Fibroblast of lung (primary cell): ENCODE data around the gene AKNAD1. TPM values are rescaled to one million over a fixed set of nuclear protein-coding genes. Genes with fewer than 3 reads are reported as not detected.

Experiments used
- DNase-seq, 2 donors: peaks; one replicate each; pipeline versions ENCODE4 v3.0.0 to v3.0.0-alpha.2; 2010; ENCODE audit warnings: low read depth in 2 of 2
- H2AFZ ChIP-seq: 2 replicates; pipeline ENCODE4 v1.5.1; 2012; ENCODE audit warnings: low read length, control low read depth, inconsistent platforms
- H3K27ac ChIP-seq: 2 replicates; pipeline ENCODE4 v1.5.1; 2011; ENCODE audit warnings: low read length, control low read depth; ENCODE audit not compliant: insufficient read depth
- H3K27me3 ChIP-seq: 2 replicates; pipeline ENCODE4 v1.5.1; 2011; ENCODE audit warnings: mild to moderate bottlenecking, low read length; ENCODE audit not compliant: control insufficient read depth, insufficient read depth
- H3K36me3 ChIP-seq: 2 replicates; pipeline ENCODE4 v1.5.1; 2011; ENCODE audit warnings: low read length; ENCODE audit not compliant: control insufficient read depth, insufficient read depth
- H3K4me1 ChIP-seq: 2 replicates; pipeline ENCODE4 v1.5.1; 2011; ENCODE audit warnings: low read length; ENCODE audit not compliant: control insufficient read depth, insufficient read depth; ENCODE audit errors: extremely low read depth
- H3K4me2 ChIP-seq: 2 replicates; pipeline ENCODE4 v1.5.1; 2011; ENCODE audit warnings: low read length, control low read depth; ENCODE audit not compliant: insufficient read depth; ENCODE audit errors: extremely low read depth
- H3K4me3 ChIP-seq, 4 experiments: fragments of 200-600 bp in 1 of 4; sonication (generic) in 1 of 4; replicated peaks in 1 of 4; 2 replicates each; pipeline ENCODE4 v1.5.1; 2011 to 2016; ENCODE audit warnings: low read length in 4 of 4, low read depth in 3 of 4, mild to moderate bottlenecking in 3 of 4, control low read depth in 2 of 4, inconsistent platforms in 1 of 4, mixed read lengths in 1 of 4; ENCODE audit not compliant: insufficient read depth in 1 of 4; ENCODE audit errors: control extremely low read depth in 1 of 4
- H3K79me2 ChIP-seq: 2 replicates; pipeline ENCODE4 v1.5.1; 2012; ENCODE audit warnings: mild to moderate bottlenecking, low read length, inconsistent platforms; ENCODE audit not compliant: control insufficient read depth, insufficient read depth
- H3K9ac ChIP-seq: 2 replicates; pipeline ENCODE4 v1.5.1; 2011; ENCODE audit warnings: mild to moderate bottlenecking, low read length, control low read depth; ENCODE audit not compliant: insufficient read depth
- H3K9me3 ChIP-seq: 2 replicates; pipeline ENCODE4 v1.5.1; 2012; ENCODE audit warnings: low read depth, low read length; ENCODE audit not compliant: control insufficient read depth, insufficient read depth
- H4K20me1 ChIP-seq: 2 replicates; pipeline ENCODE4 v1.5.1; 2011; ENCODE audit warnings: low read length; ENCODE audit not compliant: control insufficient read depth, insufficient read depth; ENCODE audit errors: extremely low read depth
- CTCF ChIP-seq, 2 donors: IDR thresholded peaks in 1 of 2; conservative IDR thresholded peaks in 1 of 2; 1 replicate in 1 of 2; 2 replicates in 1 of 2; pipeline ENCODE4 v1.5.1; 2011 to 2012; ENCODE audit warnings: low read length in 2 of 2, control low read depth in 1 of 2, inconsistent platforms in 1 of 2, low read depth in 1 of 2, mild to moderate bottlenecking in 1 of 2
- EZH2 ChIP-seq: IDR thresholded peaks from 2 replicates; pipeline ENCODE4 v1.5.1; 2012; ENCODE audit warnings: low read length, control low read depth, mild to moderate bottlenecking; ENCODE audit errors: missing control alignments
- polyA plus RNA-seq, 2 donors: library from polyadenylated mRNA; depleted of rRNA in 1 of 2; stranded (reverse) in 1 of 2; unstranded in 1 of 2; fragments of >200 nt; gene quantifications; 2 replicates each; pipeline ENCODE4 v1.2.1, GENCODE V29; 2011 to 2012; ENCODE audit warnings: missing spikeins in 1 of 2
- total RNA-seq: library from RNA; depleted of rRNA; stranded (reverse); fragments of >200 nt; gene quantifications from 2 replicates; pipeline ENCODE4 v1.2.1, GENCODE V29; 2014

The AKNAD1 gene
- total and polyA plus RNA-seq, 2 donors (not counting 1 experiment from before 2014, with no cell fraction given): 0.17 to 1.2 TPM

- Histone ChIP-seq H3K4me3 (no peak overlapping the region), H3K36me3 (no peaks in the 10 kb centered on the region), H3K4me1 (peaks cover 8% of the 10 kb centered on the region), H3K9ac (no peak overlapping the region), H4K20me1 (no peaks in the 10 kb centered on the region), H3K79me2 (peaks cover 20% of the 10 kb centered on the region), H3K27ac (peak overlapping the region; percentile 45), H3K4me2 (no peak overlapping the region), H2AFZ (no peak overlapping the region), H3K27me3 (no peaks in the 10 kb centered on the region), H3K9me3 (no peaks in the 10 kb centered on the region)
- TF ChIP-seq EZH2 (no peak), CTCF (conservative IDR thresholded peaks at IDR 0.05 in 1 of 2, IDR thresholded peaks at IDR 0.05 in 1 of 2; ENCODE audit: low read depth in 1 of 2, low read length in 2 of 2) (peak; percentile 59 to 71)
- DNase-seq: peak; percentile 64 to 87
These were observed 41.2 kb upstream of the AKNAD1 start for GRCh38 chr1:108897865-108898720.

GRCh38 chr1:108896146-108897145 is 39.6 kb upstream of the AKNAD1 start:
- H3K9ac ChIP-seq: no peak overlapping the region
- H3K27me3 ChIP-seq: no peaks in the 10 kb centered on the region
- peak overlapping the region in 2 of 4 experiments; percentile 14 to 19 for H3K4me3 ChIP-seq
- DNase-seq: peak; percentile 12 to 63
- no peak for TF ChIP-seq CTCF (conservative IDR thresholded peaks at IDR 0.05 in 1 of 2, IDR thresholded peaks at IDR 0.05 in 1 of 2; ENCODE audit: low read depth in 1 of 2, low read length in 2 of 2)
- no peak for TF ChIP-seq EZH2
- peak overlapping the region; percentile 69 for H3K27ac ChIP-seq
- H2AFZ ChIP-seq: peak overlapping the region; percentile 24
- H3K4me1 ChIP-seq: peaks cover 11% of the 10 kb centered on the region
- H3K36me3 ChIP-seq: no peaks in the 10 kb centered on the region
- H3K4me2 ChIP-seq: peak overlapping the region; percentile 80
- no peaks in the 10 kb centered on the region for H3K9me3 ChIP-seq
- H4K20me1 ChIP-seq: no peaks in the 10 kb centered on the region
- peaks cover 27% of the 10 kb centered on the region for H3K79me2 ChIP-seq

GRCh38 chr1:108893141-108893530 is 36.2 kb upstream of the AKNAD1 start:
- peaks cover 2% of the 10 kb centered on the region for H3K36me3 ChIP-seq
- H3K4me3 ChIP-seq: no peak overlapping the region
- no peaks in the 10 kb centered on the region for H4K20me1 ChIP-seq
- peaks cover 46% of the 10 kb centered on the region for H3K79me2 ChIP-seq
- H3K27ac ChIP-seq: no peak overlapping the region
- H3K9me3 ChIP-seq: no peaks in the 10 kb centered on the region
- no peak overlapping the region for H3K4me2 ChIP-seq
- H3K4me1 ChIP-seq: peaks cover 11% of the 10 kb centered on the region
- H3K9ac ChIP-seq: no peak overlapping the region
- DNase-seq: peak in 1 of 2 donors; percentile 19
- no peaks in the 10 kb centered on the region for H3K27me3 ChIP-seq
- no peak overlapping the region for H2AFZ ChIP-seq
- no peak for TF ChIP-seq EZH2
- TF ChIP-seq CTCF (conservative IDR thresholded peaks at IDR 0.05 in 1 of 2, IDR thresholded peaks at IDR 0.05 in 1 of 2; ENCODE audit: low read depth in 1 of 2, low read length in 2 of 2): no peak
